H1 (cell line): ENCODE data around the gene PPEF2. TPM values are rescaled to one million over a fixed set of nuclear protein-coding genes. Genes with fewer than 3 reads are reported as not detected.

Source experiments
- CTCF ChIA-PET: fragments of 300-600 bp; sonication (Branson Sonifier 250); formaldehyde crosslinking; loops from one replicate; lab custom pipeline; 2021; ENCODE audit not compliant: partially characterized antibody; lab: Charles Lee
- POLR2A ChIA-PET: fragments of 300-600 bp; sonication (Branson Sonifier 250); formaldehyde crosslinking; loops from one replicate; lab custom pipeline; 2021; ENCODE audit warnings: inconsistent platforms; ENCODE audit not compliant: partially characterized antibody; lab: Charles Lee
- DNase-seq, 2 experiments: peaks; one replicate each; pipeline versions ENCODE4 v3.0.0 to v3.0.0-alpha.2; 2010 to 2022; ENCODE audit warnings: low spot score in 2 of 2, low read depth in 1 of 2, mixed read lengths in 1 of 2
- FAIRE-seq: peaks from 2 replicates; lab custom pipeline; 2011; peaks lifted over from hg19 to GRCh38; lab: Jason Lieb, UNC
- H2AFZ ChIP-seq: 2 replicates; pipeline ENCODE4 v1.8.1; 2012; ENCODE audit warnings: low read length, inconsistent platforms
- H2AK5ac ChIP-seq: 2 replicates; pipeline ENCODE4 v1.6.1; 2013; ENCODE audit warnings: low read depth, low read length
- H2BK120ac ChIP-seq: replicated peaks from 2 replicates; pipeline ENCODE3; 2013; ENCODE audit warnings: low read depth, low read length, inconsistent platforms
- H2BK12ac ChIP-seq: 2 replicates; pipeline ENCODE4 v1.6.1; 2013; ENCODE audit warnings: low read depth, low read length
- H2BK15ac ChIP-seq: 2 replicates; pipeline ENCODE4 v1.6.1; 2013; ENCODE audit warnings: low read length
- H2BK20ac ChIP-seq: 2 replicates; pipeline ENCODE4 v1.6.1; 2013; ENCODE audit warnings: low read length
- H2BK5ac ChIP-seq: 2 replicates; pipeline ENCODE4 v1.6.1; 2013; ENCODE audit warnings: low read depth, low read length
- H3K14ac ChIP-seq: 2 replicates; pipeline ENCODE4 v1.6.1; 2013; ENCODE audit warnings: inconsistent platforms; ENCODE audit not compliant: insufficient read length
- H3K18ac ChIP-seq: 2 replicates; pipeline ENCODE4 v1.6.1; 2013; ENCODE audit warnings: low read length; ENCODE audit errors: extremely low read depth
- H3K23ac ChIP-seq: 2 replicates; pipeline ENCODE4 v1.6.1; 2013; ENCODE audit warnings: inconsistent platforms; ENCODE audit not compliant: insufficient read length
- H3K23me2 ChIP-seq: 2 replicates; pipeline ENCODE4 v1.6.1; 2013; ENCODE audit warnings: low read depth, low read length
- H3K27ac ChIP-seq: 2 replicates; pipeline ENCODE4 v1.6.1; 2011; ENCODE audit warnings: low read depth, low read length, inconsistent platforms
- H3K27me3 ChIP-seq, 4 experiments: replicated peaks in 1 of 4; 1 replicate in 1 of 4; 2 replicates in 3 of 4; pipeline versions ENCODE4 v1.6.1 to v1.8.1; 2011 to 2013; ENCODE audit warnings: low read length in 3 of 4, mild to moderate bottlenecking in 3 of 4, inconsistent platforms in 2 of 4, mixed read lengths in 2 of 4, moderate library complexity in 1 of 4; ENCODE audit not compliant: control insufficient read depth in 3 of 4, insufficient read depth in 3 of 4; ENCODE audit errors: extremely low read depth in 1 of 4
- H3K36me3 ChIP-seq, 4 experiments: 2 replicates each; pipeline versions ENCODE4 v1.6.1 to v1.8.1; 2011 to 2013; ENCODE audit warnings: mild to moderate bottlenecking in 4 of 4, low read length in 3 of 4, moderate library complexity in 2 of 4, control low read depth in 1 of 4, inconsistent platforms in 1 of 4; ENCODE audit not compliant: insufficient read depth in 4 of 4, control insufficient read depth in 2 of 4
- H3K4ac ChIP-seq: replicated peaks from 2 replicates; pipeline ENCODE3; 2013; ENCODE audit warnings: low read length, low read depth, mixed read lengths, inconsistent platforms; ENCODE audit not compliant: insufficient read length
- H3K4me1 ChIP-seq, 4 experiments: replicated peaks in 1 of 4; 1 replicate in 1 of 4; 2 replicates in 3 of 4; pipeline versions ENCODE4 v1.6.1 to v1.8.1; 2011 to 2013; ENCODE audit warnings: low read length in 3 of 4, inconsistent platforms in 2 of 4, mixed read lengths in 1 of 4; ENCODE audit not compliant: insufficient read depth in 4 of 4, control insufficient read depth in 3 of 4
- H3K4me2 ChIP-seq, 2 experiments: 2 replicates each; pipeline versions ENCODE4 v1.6.1 to v1.8.1; 2011 to 2013; ENCODE audit warnings: low read depth in 2 of 2, low read length in 2 of 2, control low read depth in 1 of 2, inconsistent platforms in 1 of 2, mild to moderate bottlenecking in 1 of 2; ENCODE audit not compliant: insufficient read depth in 1 of 2
- H3K4me3 ChIP-seq, 4 experiments: fragments of 200-600, 300-600 bp in 1 of 4; sonication (generic), shearing (Covaris generic), sonication (Bioruptor Twin) in 1 of 4; 2 replicates each; pipeline versions ENCODE4 v1.5.1 to v1.8.1; 2011 to 2016; ENCODE audit warnings: low read length in 4 of 4, low read depth in 3 of 4, control low read depth in 2 of 4, inconsistent platforms in 2 of 4, mild to moderate bottlenecking in 2 of 4, mixed read lengths in 1 of 4, moderate library complexity in 1 of 4; ENCODE audit not compliant: insufficient read depth in 2 of 4; ENCODE audit errors: extremely low read depth in 1 of 4
- H3K56ac ChIP-seq: replicated peaks from 2 replicates; pipeline ENCODE3; 2013; ENCODE audit warnings: low read depth, mild to moderate bottlenecking, mixed read lengths, low read length, inconsistent platforms; ENCODE audit not compliant: insufficient read length
- H3K79me1 ChIP-seq: 2 replicates; pipeline ENCODE4 v1.6.1; 2013; ENCODE audit warnings: low read depth, low read length, control low read depth
- H3K79me2 ChIP-seq, 2 experiments: 2 replicates each; pipeline versions ENCODE4 v1.6.1 to v1.8.1; 2012 to 2013; ENCODE audit warnings: low read length in 2 of 2, mild to moderate bottlenecking in 2 of 2, inconsistent platforms in 1 of 2; ENCODE audit not compliant: insufficient read depth in 2 of 2, control insufficient read depth in 1 of 2
- H3K9ac ChIP-seq, 4 experiments: replicated peaks in 1 of 4; 1 replicate in 1 of 4; 2 replicates in 3 of 4; pipeline versions ENCODE4 v1.6.1 to v1.8.1; 2011 to 2013; ENCODE audit warnings: low read depth in 3 of 4, low read length in 3 of 4, control low read depth in 2 of 4, mild to moderate bottlenecking in 2 of 4, moderate library complexity in 2 of 4, inconsistent platforms in 1 of 4; ENCODE audit errors: extremely low read depth in 1 of 4
- H3K9me3 ChIP-seq, 2 experiments: 2 replicates each; pipeline versions ENCODE4 v1.6.1 to v1.8.1; 2012 to 2013; ENCODE audit warnings: mild to moderate bottlenecking in 2 of 2, moderate library complexity in 2 of 2, control low read depth in 1 of 2, inconsistent platforms in 1 of 2, low read depth in 1 of 2, low read length in 1 of 2, mixed read lengths in 1 of 2; ENCODE audit not compliant: insufficient read depth in 2 of 2
- H4K20me1 ChIP-seq, 2 experiments: replicated peaks in 1 of 2; 2 replicates each; pipeline versions ENCODE3 to v1.8.1; 2011 to 2013; ENCODE audit warnings: inconsistent platforms in 2 of 2, low read length in 2 of 2, mild to moderate bottlenecking in 1 of 2; ENCODE audit not compliant: insufficient read depth in 2 of 2, control insufficient read depth in 1 of 2
- H4K5ac ChIP-seq: 2 replicates; pipeline ENCODE4 v1.6.1; 2013; ENCODE audit warnings: low read length, low read depth, mixed read lengths, inconsistent platforms; ENCODE audit not compliant: insufficient read length
- H4K8ac ChIP-seq: 2 replicates; pipeline ENCODE4 v1.8.0; 2013; ENCODE audit warnings: mild to moderate bottlenecking, moderate library complexity, low read length, inconsistent platforms; ENCODE audit not compliant: insufficient read depth; ENCODE audit errors: extremely low read depth
- H4K91ac ChIP-seq: replicated peaks from 2 replicates; pipeline ENCODE3; 2013; ENCODE audit warnings: low read length, mixed read lengths, inconsistent platforms; ENCODE audit not compliant: insufficient read length
- BACH1 ChIP-seq: IDR thresholded peaks from 2 replicates; pipeline ENCODE4 v1.6.1; 2012; ENCODE audit warnings: low read length, improper control_type of control experiment
- MAFK ChIP-seq: IDR thresholded peaks from 2 replicates; pipeline ENCODE4 v1.6.1; 2012; ENCODE audit warnings: low read depth, mild to moderate bottlenecking, improper control_type of control experiment, low read length
- POU5F1 ChIP-seq: IDR thresholded peaks from 2 replicates; pipeline ENCODE4 v1.6.1; 2011; ENCODE audit warnings: low read depth, mild to moderate bottlenecking, low read length, moderate library complexity
- WGBS, 2 experiments: shearing (Covaris generic) in 1 of 2; methylation state at CpG; one replicate each; pipeline versions ENCODE4 v1.1.6 to v1.1.7; 2013 to 2015; ENCODE audit warnings: low lambda C conversion rate in 2 of 2, mixed read lengths in 2 of 2, inconsistent platforms in 1 of 2, low coverage in 1 of 2, missing lambda C conversion rate in 1 of 2; ENCODE audit not compliant: insufficient replicate concordance in 2 of 2, insufficient coverage in 1 of 2, insufficient read length in 1 of 2; ENCODE audit errors: extremely low coverage in 1 of 2, missing lambda C conversion rate in 1 of 2; 5-methylcytosine and 5-hydroxymethylcytosine counted together
- polyA plus RNA-seq, 7 experiments: library from polyadenylated mRNA; depleted of rRNA in 3 of 7; stranded (reverse) in 5 of 7; unstranded in 2 of 7; fragments of >200 nt in 5 of 7; fragments of 200-250 nt in 2 of 7; gene quantifications; 1 replicate in 5 of 7; 2 replicates in 1 of 7; 4 replicates in 1 of 7; pipeline versions ENCODE4 v1.2.1 to v1.2.3, GENCODE V29; 2011 to 2013; ENCODE audit warnings: missing spikeins in 2 of 7, mixed read lengths in 2 of 7
- total RNA-seq: library from RNA; stranded (reverse); fragmentation: NEBNext Ultra II Directional; extraction: Animal tissue kit (Norgen Biotek cat#: 25700); gene quantifications from 2 replicates; pipeline ENCODE4 v1.2.1, GENCODE V29; 2021

PPEF2 gene
- total and polyA plus RNA-seq, 2 of the 8 experiments (the other 6 are each of a cell fraction or from before 2014, with no cell fraction given) = not detected

DNA sequence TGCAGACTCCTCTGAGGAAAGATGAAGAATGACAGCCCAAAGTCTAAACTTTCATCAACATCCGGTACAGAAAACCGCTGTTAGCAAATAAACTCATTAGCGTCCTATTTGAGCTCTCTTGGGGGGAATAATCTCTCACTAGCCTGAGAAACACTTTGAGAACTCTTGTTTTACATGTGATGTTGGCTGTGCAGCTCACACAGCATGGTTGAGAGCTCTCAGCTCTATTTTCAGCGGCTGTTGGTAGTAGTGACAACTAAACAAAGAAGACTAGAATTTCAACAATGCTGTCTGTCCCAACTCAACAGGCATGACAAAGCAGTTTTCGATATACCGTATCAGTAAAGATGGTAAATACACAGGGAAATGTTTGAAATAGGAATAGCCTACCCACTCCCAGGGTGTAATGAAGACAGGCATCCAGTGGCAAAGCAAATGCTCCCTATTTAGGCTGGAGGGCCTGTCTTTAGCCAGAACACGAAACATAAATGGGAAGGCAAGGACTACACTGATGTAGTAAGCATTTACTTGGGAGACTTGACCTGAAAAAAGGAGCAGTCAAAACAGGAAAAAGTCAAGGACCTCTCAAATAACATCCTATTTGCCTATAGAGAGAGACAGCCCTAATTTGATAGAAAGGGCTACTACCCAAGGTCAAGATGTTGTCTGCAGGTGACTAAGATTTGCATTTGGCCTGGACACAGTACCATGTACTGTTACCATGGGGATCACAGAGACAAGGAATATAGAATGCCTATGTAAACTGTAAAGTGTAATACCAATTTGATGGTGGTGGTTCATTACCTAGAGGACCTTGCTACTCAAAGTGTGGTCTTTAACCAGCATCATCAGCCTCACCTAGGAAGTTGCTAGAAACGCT, 60.4 kb downstream of the PPEF2 start:
- Histone ChIP-seq H4K8ac (no peak overlapping the region), H3K4me1 (peaks cover 0 to 8% (median 4%) of the 10 kb centered on the region in 4 experiments; a peak in 3 of 7 replicates), H3K23ac (no peak overlapping the region), H3K4me3 (no peak overlapping the region), H3K9ac (no peak overlapping the region), H2AK5ac (no peak overlapping the region), H3K27ac (no peak overlapping the region), H2BK15ac (no peak overlapping the region), H3K27me3 (peaks cover 0 to 2% (median 0%) of the 10 kb centered on the region in 4 experiments; a peak in 1 of 7 replicates), H3K79me1 (no peaks in the 10 kb centered on the region), H3K9me3 (no peaks in the 10 kb centered on the region), H3K56ac (no peak overlapping the region), H2BK120ac (no peak overlapping the region), H3K14ac (no peak overlapping the region), H3K23me2 (no peaks in the 10 kb centered on the region), H3K36me3 (no peaks in the 10 kb centered on the region), H3K4ac (no peak overlapping the region), H4K91ac (no peak overlapping the region), H3K4me2 (no peak overlapping the region), H2BK12ac (no peak overlapping the region), H2BK20ac (no peak overlapping the region), H2AFZ (peak overlapping the region; percentile 70), H4K5ac (no peak overlapping the region), H3K79me2 (no peaks in the 10 kb centered on the region), H4K20me1 (no peaks in the 10 kb centered on the region), H2BK5ac (no peak overlapping the region; the same call in 1 of the 2 replicates), H3K18ac (0 out of 2 replicates have a peak overlapping the region, but pooled peaks have one; percentile 14)
- DNase-seq (no peak), FAIRE-seq (no peak)
- TF ChIP-seq POU5F1 = no peak
- peak; percentile 83 for TF ChIP-seq BACH1
- peak; percentile 62; the same call in 1 of the 2 replicates for TF ChIP-seq MAFK
- 92% methylated on average over 8 of the region's 8 CpGs; no CpG with 5 or more reads in 1 of the 2 experiments for WGBS, 2 experiments
- CTCF ChIA-PET = interaction anchor here (0.5 to 1.4 kb wide), 3 partner anchors 19 to 1743 kb away, joined by 3 to 4 read pairs (median 3); no protein-coding TSS in a partner anchor
- POLR2A ChIA-PET = no interaction called here
